HFFc6 (cell line): ENCODE results near the gene CIB2. TPM values are rescaled to one million over a fixed set of nuclear protein-coding genes. Genes with fewer than 3 reads are reported as not detected.

Experiments
- DNase-seq: peaks from one replicate; pipeline ENCODE4 v3.0.0-alpha.2; 2018
- H3K27ac Mint-ChIP-seq: 2 replicates; pipeline ENCODE4 v1.8.0; 2020; ENCODE audit warnings: mild to moderate bottlenecking, mixed read lengths
- H3K27me3 Mint-ChIP-seq: 2 replicates; pipeline ENCODE4 v1.8.0; 2021; ENCODE audit warnings: mild to moderate bottlenecking, moderate library complexity, mixed read lengths; ENCODE audit not compliant: insufficient read depth
- H3K36me3 Mint-ChIP-seq: 2 replicates; pipeline ENCODE4 v1.8.0; 2021; ENCODE audit warnings: low read depth, mixed read lengths
- H3K4me1 Mint-ChIP-seq: 2 replicates; pipeline ENCODE4 v1.8.0; 2020; ENCODE audit warnings: low read depth, mixed read lengths
- H3K4me3 Mint-ChIP-seq: 2 replicates; pipeline ENCODE4 v1.8.0; 2020; ENCODE audit warnings: mild to moderate bottlenecking, moderate library complexity, mixed read lengths
- H3K9me3 Mint-ChIP-seq: 2 replicates; pipeline ENCODE4 v1.8.0; 2020; ENCODE audit warnings: mild to moderate bottlenecking, mixed read lengths
- CTCF ChIP-seq: fragments of 200-600 bp; sonication (generic); IDR thresholded peaks from 2 replicates; pipeline ENCODE4 v1.5.0; 2021; ENCODE audit warnings: antibody characterized with exemption, mild to moderate bottlenecking
- total RNA-seq, 6 experiments: library from RNA; stranded (reverse); fragmentation: NEBNext Ultra II Directional; extraction: Animal tissue kit (Norgen Biotek cat#: 25700); gene quantifications; 2 replicates in 1 of 6; 3 replicates in 5 of 6; pipeline ENCODE4 v1.2.3, GENCODE V29; 2021

The CIB2 gene
- total RNA-seq, 6 experiments from 2014 or later, result 1.3 to 1.8 (median 1.4) TPM

- no peak overlapping the region; the same call in none of the 2 replicates for H3K4me3 Mint-ChIP-seq
- no peaks in the 10 kb centered on the region for H3K27me3 Mint-ChIP-seq
- no peak for DNase-seq
- no peak overlapping the region for H3K27ac Mint-ChIP-seq
- peaks cover 4% of the 10 kb centered on the region; the same call in 1 of the 2 replicates for H3K36me3 Mint-ChIP-seq
- peaks cover 27% of the 10 kb centered on the region for H3K4me1 Mint-ChIP-seq
- TF ChIP-seq CTCF, result no peak; the same call in 1 of the 2 replicates
- no peaks in the 10 kb centered on the region for H3K9me3 Mint-ChIP-seq
Observed at GRCh38 chr15:78069052-78069414, 62.2 kb downstream of the CIB2 start.

GRCh38 chr15:78067328-78068228 is 63.7 kb downstream of the CIB2 start:
- TF ChIP-seq CTCF, result no peak
- Mint-ChIP-seq H3K36me3 (0 out of 2 replicates have a peak, but pooled peaks cover 4% of the 10 kb centered on the region), H3K4me3 (no peak overlapping the region; the same call in 1 of the 2 replicates), H3K27me3 (no peaks in the 10 kb centered on the region), H3K27ac (no peak overlapping the region), H3K4me1 (peaks cover 16% of the 10 kb centered on the region), H3K9me3 (no peaks in the 10 kb centered on the region)
- DNase-seq, result peak; percentile 44

- no peak for DNase-seq
- Mint-ChIP-seq H3K9me3 (no peaks in the 10 kb centered on the region), H3K27ac (no peak overlapping the region), H3K27me3 (no peaks in the 10 kb centered on the region), H3K36me3 (0 out of 2 replicates have a peak, but pooled peaks cover under 1% of the 10 kb centered on the region), H3K4me3 (no peak overlapping the region; the same call in 1 of the 2 replicates), H3K4me1 (peaks cover 3% of the 10 kb centered on the region)
- TF ChIP-seq CTCF, result no peak
Observed at GRCh38 chr15:78065973-78066946, 65.0 kb downstream of the CIB2 start.

GRCh38 chr15:78065284-78065872 is 65.9 kb downstream of the CIB2 start:
- Mint-ChIP-seq H3K27me3 (no peaks in the 10 kb centered on the region), H3K9me3 (no peaks in the 10 kb centered on the region), H3K4me1 (no peaks in the 10 kb centered on the region), H3K36me3 (no peaks in the 10 kb centered on the region), H3K27ac (no peak overlapping the region), H3K4me3 (no peak overlapping the region; the same call in 1 of the 2 replicates)
- TF ChIP-seq CTCF, result no peak
- peak; percentile 98 for DNase-seq

- Mint-ChIP-seq H3K4me3 (no peak overlapping the region), H3K4me1 (peaks cover 8% of the 10 kb centered on the region), H3K27me3 (no peaks in the 10 kb centered on the region; the same call in 1 of the 2 replicates), H3K27ac (no peak overlapping the region), H3K36me3 (no peaks in the 10 kb centered on the region), H3K9me3 (no peaks in the 10 kb centered on the region)
- DNase-seq, result no peak
- TF ChIP-seq CTCF, result no peak
Observed at GRCh38 chr15:78064544-78064943, 66.7 kb downstream of the CIB2 start.
